Tibial nerve (tissue), 3 donors: ENCODE measurements around the gene FST.

Source experiments
- CTCF ChIP-seq, 5 experiments: fragments of 200-600 bp in 3 of 5; fragments of 450-650 bp in 2 of 5; sonication (generic) in 3 of 5; IDR thresholded peaks; one replicate each; pipeline ENCODE4 v1.5.1; 2016 to 2019; ENCODE audit warnings: antibody characterized with exemption in 5 of 5, mild to moderate bottlenecking in 3 of 5, moderate library complexity in 2 of 5
- POLR2A ChIP-seq, 2 donors: fragments of 450-650 bp; IDR thresholded peaks; one replicate each; pipeline ENCODE4 v1.6.1; 2017; ENCODE audit warnings: antibody characterized with exemption in 2 of 2, mild to moderate bottlenecking in 2 of 2, moderate library complexity in 2 of 2

GRCh38 chr5:53481887-53482716 lies 1.7 kb downstream of the FST start:
- TF ChIP-seq CTCF (IDR thresholded peaks at IDR 0.05) (peak in 4 of 5 experiments; percentile 18 to 63 (median 46)), POLR2A (IDR thresholded peaks at IDR 0.05) (no peak)
